BJ (cell line): ENCODE measurements around the gene PAK4. TPM values are rescaled to one million over a fixed set of nuclear protein-coding genes. Genes with fewer than 3 reads are reported as not detected.

Experiments
- CTCF ChIA-PET: fragments of 350-600 bp; formaldehyde crosslinking; extraction: SDS; loops from one replicate; lab custom pipeline; 2021; ENCODE audit warnings: antibody characterized with exemption, inconsistent platforms; lab: Yijun Ruan, JAX
- POLR2A ChIA-PET: fragments of 300-600 bp; sonication (Branson Sonifier 250); formaldehyde crosslinking; extraction: SDS; loops from one replicate; lab custom pipeline; 2021; ENCODE audit warnings: antibody characterized with exemption; lab: Charles Lee
- DNase-seq: peaks from one replicate; pipeline ENCODE4 v3.0.0-alpha.2; 2011; ENCODE audit warnings: low read depth
- H3K27me3 ChIP-seq: 2 replicates; pipeline ENCODE4 v1.6.0; 2011; ENCODE audit warnings: low read length; ENCODE audit not compliant: control insufficient read depth, insufficient read depth
- H3K36me3 ChIP-seq: 2 replicates; pipeline ENCODE4 v1.5.1; 2011; ENCODE audit warnings: low read length; ENCODE audit not compliant: control insufficient read depth, insufficient read depth
- H3K4me3 ChIP-seq: 2 replicates; pipeline ENCODE4 v1.5.1; 2011; ENCODE audit warnings: low read depth, mild to moderate bottlenecking, control low read depth, low read length
- polyA plus RNA-seq: library from polyadenylated mRNA; depleted of rRNA; stranded (reverse); fragments of >200 nt; gene quantifications from 2 replicates; pipeline ENCODE4 v1.2.3, GENCODE V29; 2011
- TF ChIP-seq, protein P1 (sequence below): IDR thresholded peaks from 2 replicates; pipeline ENCODE4 v1.5.1; 2011; ENCODE audit warnings: low read depth, mild to moderate bottlenecking, control low read depth, inconsistent platforms, low read length, moderate library complexity; ENCODE audit not compliant: insufficient read depth

Gene PAK4
- polyA plus RNA-seq, 1 experiment = 19.6 TPM

- Histone ChIP-seq H3K27me3 (no peaks in the 10 kb centered on the region), H3K4me3 (no peak overlapping the region), H3K36me3 (peaks cover 3% of the 10 kb centered on the region; the same call in 1 of the 2 replicates)
- TF ChIP-seq, protein P1, sequence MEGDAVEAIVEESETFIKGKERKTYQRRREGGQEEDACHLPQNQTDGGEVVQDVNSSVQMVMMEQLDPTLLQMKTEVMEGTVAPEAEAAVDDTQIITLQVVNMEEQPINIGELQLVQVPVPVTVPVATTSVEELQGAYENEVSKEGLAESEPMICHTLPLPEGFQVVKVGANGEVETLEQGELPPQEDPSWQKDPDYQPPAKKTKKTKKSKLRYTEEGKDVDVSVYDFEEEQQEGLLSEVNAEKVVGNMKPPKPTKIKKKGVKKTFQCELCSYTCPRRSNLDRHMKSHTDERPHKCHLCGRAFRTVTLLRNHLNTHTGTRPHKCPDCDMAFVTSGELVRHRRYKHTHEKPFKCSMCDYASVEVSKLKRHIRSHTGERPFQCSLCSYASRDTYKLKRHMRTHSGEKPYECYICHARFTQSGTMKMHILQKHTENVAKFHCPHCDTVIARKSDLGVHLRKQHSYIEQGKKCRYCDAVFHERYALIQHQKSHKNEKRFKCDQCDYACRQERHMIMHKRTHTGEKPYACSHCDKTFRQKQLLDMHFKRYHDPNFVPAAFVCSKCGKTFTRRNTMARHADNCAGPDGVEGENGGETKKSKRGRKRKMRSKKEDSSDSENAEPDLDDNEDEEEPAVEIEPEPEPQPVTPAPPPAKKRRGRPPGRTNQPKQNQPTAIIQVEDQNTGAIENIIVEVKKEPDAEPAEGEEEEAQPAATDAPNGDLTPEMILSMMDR = no peak
- ChIA-PET CTCF (no interaction called here), POLR2A (no interaction called here)
- DNase-seq = no peak
Observed at GRCh38 chr19:39155741-39156140, 30.2 kb downstream of the PAK4 start.

GRCh38 chr19:39156326-39157230 lies 31.0 kb downstream of the PAK4 start:
- ChIA-PET CTCF (interaction anchor here (0.6 kb wide), 1 partner anchor 172 kb away, joined by 3 read pairs; no protein-coding TSS in a partner anchor), POLR2A (no interaction called here)
- Histone ChIP-seq H3K36me3 (peaks cover 3% of the 10 kb centered on the region; the same call in 1 of the 2 replicates), H3K4me3 (no peak overlapping the region), H3K27me3 (no peaks in the 10 kb centered on the region)
- no peak for DNase-seq
- TF ChIP-seq, protein P1 = no peak

DNA sequence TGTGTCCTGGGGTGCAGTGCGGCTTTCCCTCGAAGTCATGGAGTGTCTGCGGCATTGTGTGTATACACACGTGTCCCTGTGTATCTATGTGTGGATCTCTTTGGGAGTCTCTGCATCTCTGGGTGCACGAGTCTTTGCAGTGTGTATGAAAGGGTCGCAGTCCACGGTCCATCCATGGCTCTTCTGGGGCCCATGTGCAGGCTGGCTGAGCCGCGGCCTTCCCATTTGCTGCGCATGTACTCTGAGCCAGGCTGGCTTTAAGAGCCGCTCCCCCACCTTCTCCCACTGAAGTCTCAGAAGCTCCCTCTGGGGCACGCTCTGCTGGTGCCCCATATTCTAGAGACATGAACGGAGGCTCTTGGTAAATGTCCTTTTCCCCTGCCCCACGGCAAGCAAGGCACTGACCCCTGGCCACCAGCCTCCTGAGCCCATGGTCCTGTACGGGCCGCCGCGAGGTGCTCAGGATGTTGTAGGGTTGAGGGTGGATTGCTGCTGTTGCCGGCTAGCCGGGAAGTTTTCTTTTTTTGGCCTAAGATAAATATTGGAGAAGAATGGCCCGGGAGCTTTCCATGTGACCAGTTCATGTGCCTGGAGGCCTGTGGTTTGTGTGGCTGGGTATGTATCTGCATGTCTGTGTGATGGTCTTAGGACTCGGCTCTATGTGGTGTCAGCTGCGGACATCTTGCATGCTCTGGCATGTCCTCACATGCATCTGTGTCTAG lies 31.9 kb downstream of the PAK4 start:
- DNase-seq = no peak
- CTCF ChIA-PET = no interaction called here

DNA sequence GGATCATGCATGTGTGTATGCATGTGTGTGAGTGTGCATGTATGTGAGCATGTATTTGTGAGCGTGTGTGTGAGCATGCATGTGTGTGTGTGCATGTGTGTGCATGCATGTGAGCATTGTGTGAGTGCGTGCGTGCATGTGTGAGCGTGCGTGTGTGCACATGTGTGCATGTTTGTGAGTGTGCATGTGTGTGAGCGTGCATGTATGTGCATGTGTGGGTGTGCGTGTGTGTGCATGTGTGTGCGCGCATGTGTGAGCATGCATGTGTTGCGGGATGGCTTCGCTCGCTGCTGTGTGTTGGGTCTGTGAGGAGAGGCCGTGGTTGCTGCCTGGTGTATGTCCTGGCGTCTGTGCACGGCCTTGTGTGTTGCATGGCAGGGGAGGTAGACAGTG lies 32.4 kb downstream of the PAK4 start:
- Histone ChIP-seq H3K36me3 (peaks cover 3% of the 10 kb centered on the region; the same call in 1 of the 2 replicates), H3K4me3 (no peak overlapping the region), H3K27me3 (no peaks in the 10 kb centered on the region)
- CTCF ChIA-PET = no interaction called here
- TF ChIP-seq, protein P1 = no peak
- POLR2A ChIA-PET = no interaction called here
- DNase-seq = no peak

More for the DNA sequence above, 31.9 kb downstream of the PAK4 start:
- H3K36me3 ChIP-seq = peaks cover 3% of the 10 kb centered on the region; the same call in 1 of the 2 replicates
- POLR2A ChIA-PET = no interaction called here
- TF ChIP-seq, protein P1 = no peak
- H3K27me3 ChIP-seq = no peaks in the 10 kb centered on the region
- no peak overlapping the region for H3K4me3 ChIP-seq
